ENCODE results near the gene SEC61A2.
"Not testable (repeated sequence)": the region's sequence is repeated elsewhere in the genome, so short reads cannot be mapped to it uniquely, and the experiment has no call there.

Gene SEC61A2

DNA sequence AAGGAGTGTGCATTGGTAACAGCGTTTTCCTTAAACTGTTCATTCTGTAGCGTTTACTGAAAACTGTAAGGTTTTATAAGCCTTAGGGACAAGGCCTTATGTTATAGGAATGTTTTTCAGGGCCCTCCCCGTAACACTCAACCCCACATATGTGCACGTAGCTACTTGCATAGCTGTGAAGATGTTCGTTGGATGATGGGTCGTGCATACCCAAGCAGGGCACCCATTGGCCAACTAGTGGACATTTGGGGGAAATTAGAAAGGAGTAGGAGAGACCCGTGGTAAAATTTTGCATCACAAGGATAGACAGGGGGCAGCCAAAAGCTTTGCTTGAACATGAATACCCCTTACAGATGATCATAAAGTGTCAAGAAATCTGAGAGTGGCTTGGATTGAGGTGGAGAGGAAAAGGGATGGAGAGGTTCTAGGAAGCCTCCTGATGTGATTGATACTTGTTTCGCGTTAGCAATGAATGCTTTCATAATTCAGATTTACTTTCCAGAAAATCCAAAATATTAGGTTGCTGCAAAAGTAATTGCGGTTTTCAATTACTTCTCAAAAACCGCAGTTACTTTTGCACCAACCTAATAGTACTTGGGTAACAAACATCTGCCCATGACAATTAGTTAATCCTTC lies 878 bp downstream of the SEC61A2 start:
- Histone ChIP-seq H3K9ac (ENCODE audit: low read depth, low read length) (peak overlapping the region; percentile 89; the same call in 1 of the 2 replicates), H3K36me3 (ENCODE audit: insufficient read depth, low read length) (no peaks in the 10 kb centered on the region), H3K4me1 (ENCODE audit: insufficient read depth, low read length) (no peaks in the 10 kb centered on the region), H3K9me3 (ENCODE audit: control insufficient read depth, insufficient read depth, low read length) (no peaks in the 10 kb centered on the region)

DNA sequence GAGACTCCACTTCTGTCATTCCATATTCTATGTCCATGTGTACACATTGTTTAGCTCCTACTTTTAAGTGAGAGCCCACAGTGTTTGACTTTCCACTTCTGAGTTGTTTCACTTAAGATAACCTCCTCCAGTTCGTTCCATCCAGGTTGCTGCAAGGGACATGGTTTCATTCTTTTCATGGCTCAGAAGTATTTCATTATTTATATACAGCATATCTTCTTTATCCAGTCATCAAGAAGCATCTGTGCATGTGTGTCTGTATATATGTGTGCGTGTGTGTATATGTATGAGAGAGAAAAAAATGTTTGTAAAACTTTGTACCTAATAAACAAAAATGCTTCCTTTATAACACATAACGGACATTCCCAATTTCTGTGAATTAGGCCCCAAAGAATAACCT lies 6.2 kb downstream of the SEC61A2 start:
- Histone ChIP-seq H3K36me3 (ENCODE audit: insufficient read depth, low read length) (no peaks in the 10 kb centered on the region), H3K4me1 (ENCODE audit: insufficient read depth, low read length) (no peaks in the 10 kb centered on the region), H3K9ac (ENCODE audit: low read depth, low read length) (no peak overlapping the region), H3K9me3 (ENCODE audit: control insufficient read depth, insufficient read depth, low read length) (no peaks in the 10 kb centered on the region)

- Histone ChIP-seq H3K9ac (ENCODE audit: low read depth, low read length) (no peak overlapping the region), H3K4me1 (ENCODE audit: insufficient read depth, low read length) (no peaks in the 10 kb centered on the region), H3K36me3 (ENCODE audit: insufficient read depth, low read length) (peaks cover 5% of the 10 kb centered on the region; the same call in 1 of the 2 replicates), H3K9me3 (ENCODE audit: control insufficient read depth, insufficient read depth, low read length) (no peaks in the 10 kb centered on the region)
These were observed 10.6 kb downstream of the SEC61A2 start for GRCh38 chr10:12140038-12140437.

DNA sequence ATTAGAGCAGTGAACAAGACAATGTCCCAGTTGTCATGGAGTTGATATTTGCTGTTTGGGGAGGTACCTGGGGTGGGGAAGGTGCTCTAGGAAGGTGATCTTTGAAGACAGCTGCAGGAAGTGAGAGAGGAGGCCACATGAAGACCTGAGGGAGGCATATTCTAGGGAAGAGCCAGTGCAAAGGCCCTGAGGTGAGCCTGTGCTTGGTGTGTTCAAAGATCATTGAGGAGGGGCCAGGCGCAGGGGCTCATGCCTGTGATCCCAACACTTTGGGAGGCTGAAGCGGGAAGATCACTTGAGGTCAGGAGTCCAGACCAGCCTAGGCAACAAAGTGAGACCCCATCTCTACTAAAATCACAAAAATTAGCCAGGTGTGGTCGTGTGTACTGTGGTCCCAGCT lies 15.1 kb downstream of the SEC61A2 start:
- Histone ChIP-seq H3K36me3 (ENCODE audit: insufficient read depth, low read length) (peaks cover 5% of the 10 kb centered on the region; the same call in 1 of the 2 replicates), H3K4me1 (ENCODE audit: insufficient read depth, low read length) (no peaks in the 10 kb centered on the region), H3K9me3 (ENCODE audit: control insufficient read depth, insufficient read depth, low read length) (no peaks in the 10 kb centered on the region), H3K9ac (ENCODE audit: low read depth, low read length) (no peak overlapping the region)

GRCh38 chr10:12150163-12150562 lies 20.7 kb downstream of the SEC61A2 start:
- H3K4me1 ChIP-seq (ENCODE audit: insufficient read depth, low read length), result no peaks in the 10 kb centered on the region
- peaks cover 2% of the 10 kb centered on the region for H3K36me3 ChIP-seq (ENCODE audit: insufficient read depth, low read length)
- H3K9me3 ChIP-seq (ENCODE audit: control insufficient read depth, insufficient read depth, low read length), result no peaks in the 10 kb centered on the region
- H3K9ac ChIP-seq (ENCODE audit: low read depth, low read length), result no peak overlapping the region

GRCh38 chr10:12154516-12154915 lies 25.0 kb downstream of the SEC61A2 start:
- Histone ChIP-seq H3K9me3 (ENCODE audit: control insufficient read depth, insufficient read depth, low read length) (no peaks in the 10 kb centered on the region), H3K9ac (ENCODE audit: low read depth, low read length) (no peak overlapping the region), H3K36me3 (ENCODE audit: insufficient read depth, low read length) (peaks cover 2% of the 10 kb centered on the region), H3K4me1 (ENCODE audit: insufficient read depth, low read length) (no peaks in the 10 kb centered on the region)

DNA sequence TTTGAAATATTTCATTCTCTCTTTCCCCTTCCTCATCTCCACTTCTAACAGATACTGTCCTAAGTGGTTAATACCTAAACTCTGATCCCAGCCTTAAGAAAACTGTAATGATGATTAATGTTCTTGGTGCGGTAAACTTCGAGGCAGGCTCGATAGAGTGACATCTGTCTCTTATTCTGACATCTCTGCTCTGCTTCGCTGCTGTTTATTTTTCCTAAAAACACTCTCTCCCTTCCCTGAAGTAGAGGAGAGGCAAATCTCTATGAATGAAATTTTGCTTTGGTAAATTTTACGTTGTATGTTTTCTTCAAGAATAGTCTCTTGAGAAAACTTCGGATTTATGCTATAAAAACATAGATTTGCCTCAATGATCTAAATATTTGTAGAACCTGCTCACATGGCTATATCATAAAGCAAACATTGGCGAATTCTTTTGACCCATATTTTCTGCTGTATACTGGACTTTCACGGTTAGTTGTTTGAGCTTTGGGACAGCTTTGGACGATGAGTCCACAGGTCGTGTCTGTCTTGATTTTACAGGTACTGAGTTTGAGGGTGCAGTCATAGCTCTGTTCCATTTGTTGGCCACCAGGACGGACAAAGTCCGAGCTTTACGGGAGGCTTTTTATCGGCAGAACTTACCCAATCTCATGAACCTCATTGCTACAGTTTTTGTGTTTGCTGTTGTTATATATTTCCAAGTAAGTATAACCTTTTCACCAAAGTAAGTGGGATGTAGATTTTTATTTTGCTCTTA lies 27.1 kb downstream of the SEC61A2 start:
- H3K36me3 ChIP-seq (ENCODE audit: insufficient read depth, low read length), result peaks cover 7% of the 10 kb centered on the region; the same call in 1 of the 2 replicates

GRCh38 chr10:12158111-12158510 lies 28.6 kb downstream of the SEC61A2 start:
- Histone ChIP-seq H3K9ac (ENCODE audit: low read depth, low read length) (no peak overlapping the region), H3K36me3 (ENCODE audit: insufficient read depth, low read length) (peaks cover 7% of the 10 kb centered on the region; the same call in 1 of the 2 replicates), H3K4me1 (ENCODE audit: insufficient read depth, low read length) (no peaks in the 10 kb centered on the region), H3K9me3 (ENCODE audit: control insufficient read depth, insufficient read depth, low read length) (no peaks in the 10 kb centered on the region)

More for the DNA sequence above, 27.1 kb downstream of the SEC61A2 start:
- Histone ChIP-seq H3K9me3 (ENCODE audit: control insufficient read depth, insufficient read depth, low read length) (no peaks in the 10 kb centered on the region), H3K4me1 (ENCODE audit: insufficient read depth, low read length) (no peaks in the 10 kb centered on the region), H3K9ac (ENCODE audit: low read depth, low read length) (no peak overlapping the region)

GRCh38 chr10:12160664-12161063 lies 31.2 kb downstream of the SEC61A2 start:
- no peaks in the 10 kb centered on the region for H3K9me3 ChIP-seq (ENCODE audit: control insufficient read depth, insufficient read depth, low read length)
- H3K9ac ChIP-seq (ENCODE audit: low read depth, low read length), result no peak overlapping the region
- peaks cover 5% of the 10 kb centered on the region; the same call in 1 of the 2 replicates for H3K36me3 ChIP-seq (ENCODE audit: insufficient read depth, low read length)
- no peaks in the 10 kb centered on the region for H3K4me1 ChIP-seq (ENCODE audit: insufficient read depth, low read length)

- Histone ChIP-seq H3K36me3 (ENCODE audit: insufficient read depth, low read length) (peaks cover 15% of the 10 kb centered on the region; the same call in 1 of the 2 replicates), H3K9me3 (ENCODE audit: control insufficient read depth, insufficient read depth, low read length) (no peaks in the 10 kb centered on the region)
These were observed 33.5 kb downstream of the SEC61A2 start for GRCh38 chr10:12162927-12163326.

GRCh38 chr10:12164085-12164484 lies 34.6 kb downstream of the SEC61A2 start:
- Histone ChIP-seq H3K4me1 (ENCODE audit: insufficient read depth, low read length) (no peaks in the 10 kb centered on the region), H3K36me3 (ENCODE audit: insufficient read depth, low read length) (peaks cover 17% of the 10 kb centered on the region), H3K9me3 (ENCODE audit: control insufficient read depth, insufficient read depth, low read length) (no peaks in the 10 kb centered on the region), H3K9ac (ENCODE audit: low read depth, low read length) (no peak overlapping the region)

More at GRCh38 chr10:12162927-12163326, 33.5 kb downstream of the SEC61A2 start:
- Histone ChIP-seq H3K9ac (ENCODE audit: low read depth, low read length) (no peak overlapping the region), H3K4me1 (ENCODE audit: insufficient read depth, low read length) (no peaks in the 10 kb centered on the region)

DNA sequence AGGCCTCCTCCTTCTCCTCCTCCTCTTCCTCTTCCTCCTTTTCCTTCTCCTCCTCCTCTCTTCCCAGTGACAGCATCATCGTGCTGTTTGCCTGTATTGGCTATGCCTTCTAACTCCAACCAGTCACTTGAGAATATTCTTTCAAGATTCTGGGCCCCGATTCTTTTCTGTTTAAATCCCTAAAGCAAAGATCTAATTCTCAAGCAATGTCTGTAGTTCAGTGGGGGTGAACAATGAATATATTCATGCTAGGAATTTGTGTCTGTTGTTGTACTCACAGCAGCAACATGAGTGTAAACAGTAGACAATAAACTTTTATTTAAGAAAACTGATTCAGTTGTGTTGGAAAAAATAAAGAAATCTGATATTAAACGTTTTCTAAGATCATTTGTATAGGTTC lies 35.6 kb downstream of the SEC61A2 start:
- Histone ChIP-seq H3K9me3 (ENCODE audit: control insufficient read depth, insufficient read depth, low read length) (no peaks in the 10 kb centered on the region), H3K36me3 (ENCODE audit: insufficient read depth, low read length) (peaks cover 25% of the 10 kb centered on the region), H3K9ac (ENCODE audit: low read depth, low read length) (no peak overlapping the region), H3K4me1 (ENCODE audit: insufficient read depth, low read length) (no peaks in the 10 kb centered on the region)

- peaks cover 28% of the 10 kb centered on the region for H3K36me3 ChIP-seq (ENCODE audit: insufficient read depth, low read length)
- no peak overlapping the region for H3K9ac ChIP-seq (ENCODE audit: low read depth, low read length)
- H3K4me1 ChIP-seq (ENCODE audit: insufficient read depth, low read length), result no peaks in the 10 kb centered on the region
- no peaks in the 10 kb centered on the region for H3K9me3 ChIP-seq (ENCODE audit: control insufficient read depth, insufficient read depth, low read length)
These were observed 36.7 kb downstream of the SEC61A2 start for GRCh38 chr10:12165999-12166775.

DNA sequence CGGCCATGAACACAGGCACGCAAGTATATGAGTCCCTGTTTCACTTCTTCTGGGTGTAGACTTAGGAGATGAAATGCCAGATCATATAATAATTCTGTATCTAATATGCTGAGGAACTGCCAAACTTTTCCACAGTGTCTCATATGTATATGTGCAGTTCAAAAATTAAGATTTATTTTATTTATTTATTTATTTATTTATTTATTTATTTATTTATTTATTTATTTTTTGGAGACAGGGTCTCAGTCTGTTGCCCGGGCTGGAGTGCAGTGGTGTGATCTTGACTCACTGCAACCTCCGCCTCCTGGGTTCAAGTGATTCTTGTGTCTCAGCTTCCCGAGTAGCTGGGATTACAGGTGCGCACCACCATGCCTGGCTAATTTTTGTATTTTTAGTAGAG lies 42.0 kb downstream of the SEC61A2 start:
- not testable (repeated sequence) for H3K9ac ChIP-seq (ENCODE audit: low read depth, low read length); H3K4me1 ChIP-seq (ENCODE audit: insufficient read depth, low read length); H3K9me3 ChIP-seq (ENCODE audit: control insufficient read depth, insufficient read depth, low read length)
- peaks cover 29% of the 10 kb centered on the region for H3K36me3 ChIP-seq (ENCODE audit: insufficient read depth, low read length)
